ENCODE data around the gene CBX8. TPM values are rescaled to one million over a fixed set of nuclear protein-coding genes. Genes with fewer than 3 reads are reported as not detected.

Gene CBX8
- total RNA-seq, 1 experiment from 2014 or later, result 2.0 TPM

DNA sequence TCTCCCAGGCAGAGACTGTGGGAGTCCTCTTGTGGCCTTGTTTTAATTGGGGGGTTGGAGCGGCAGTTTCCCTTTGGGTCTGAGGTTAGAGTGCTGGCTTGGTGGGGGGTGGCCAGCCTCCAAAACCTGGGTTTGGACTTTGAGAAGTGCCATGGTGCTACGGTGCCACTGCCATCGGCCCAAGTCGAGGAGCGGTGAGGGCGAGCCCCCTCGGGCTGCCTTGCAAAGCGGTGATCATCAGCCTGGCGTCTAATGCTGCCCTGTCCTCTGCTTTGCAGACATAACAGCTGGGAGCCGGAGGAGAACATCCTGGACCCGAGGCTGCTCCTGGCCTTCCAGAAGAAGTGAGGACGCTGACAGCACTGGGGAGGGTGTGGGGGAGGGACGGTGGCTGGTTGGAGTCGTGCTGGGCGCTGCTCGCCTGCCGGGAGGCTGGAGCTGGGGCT is 17.8 kb downstream of the CBX8 start:
- Mint-ChIP-seq H3K4me3 (peak overlapping the region; percentile 91), H3K9me3 (no peaks in the 10 kb centered on the region), H3K36me3 (peaks cover 39% of the 10 kb centered on the region), H3K27me3 (ENCODE audit: low read depth) (peaks cover 12% of the 10 kb centered on the region), H3K27ac (peak overlapping the region; percentile 63; the same call in 1 of the 2 replicates), H3K4me1 (peaks cover 54% of the 10 kb centered on the region)
- TF ChIP-seq SMAD3 (CRISPR knock-in tag; IDR thresholded peaks at IDR 0.05; ENCODE audit: borderline replicate concordance) (0 out of 2 replicates have a peak, but pooled peaks have one; percentile 37), ZNF263 (CRISPR knock-in tag; IDR thresholded peaks at IDR 0.05; ENCODE audit: low read depth) (no peak)
- TF ChIP-seq, protein P1, sequence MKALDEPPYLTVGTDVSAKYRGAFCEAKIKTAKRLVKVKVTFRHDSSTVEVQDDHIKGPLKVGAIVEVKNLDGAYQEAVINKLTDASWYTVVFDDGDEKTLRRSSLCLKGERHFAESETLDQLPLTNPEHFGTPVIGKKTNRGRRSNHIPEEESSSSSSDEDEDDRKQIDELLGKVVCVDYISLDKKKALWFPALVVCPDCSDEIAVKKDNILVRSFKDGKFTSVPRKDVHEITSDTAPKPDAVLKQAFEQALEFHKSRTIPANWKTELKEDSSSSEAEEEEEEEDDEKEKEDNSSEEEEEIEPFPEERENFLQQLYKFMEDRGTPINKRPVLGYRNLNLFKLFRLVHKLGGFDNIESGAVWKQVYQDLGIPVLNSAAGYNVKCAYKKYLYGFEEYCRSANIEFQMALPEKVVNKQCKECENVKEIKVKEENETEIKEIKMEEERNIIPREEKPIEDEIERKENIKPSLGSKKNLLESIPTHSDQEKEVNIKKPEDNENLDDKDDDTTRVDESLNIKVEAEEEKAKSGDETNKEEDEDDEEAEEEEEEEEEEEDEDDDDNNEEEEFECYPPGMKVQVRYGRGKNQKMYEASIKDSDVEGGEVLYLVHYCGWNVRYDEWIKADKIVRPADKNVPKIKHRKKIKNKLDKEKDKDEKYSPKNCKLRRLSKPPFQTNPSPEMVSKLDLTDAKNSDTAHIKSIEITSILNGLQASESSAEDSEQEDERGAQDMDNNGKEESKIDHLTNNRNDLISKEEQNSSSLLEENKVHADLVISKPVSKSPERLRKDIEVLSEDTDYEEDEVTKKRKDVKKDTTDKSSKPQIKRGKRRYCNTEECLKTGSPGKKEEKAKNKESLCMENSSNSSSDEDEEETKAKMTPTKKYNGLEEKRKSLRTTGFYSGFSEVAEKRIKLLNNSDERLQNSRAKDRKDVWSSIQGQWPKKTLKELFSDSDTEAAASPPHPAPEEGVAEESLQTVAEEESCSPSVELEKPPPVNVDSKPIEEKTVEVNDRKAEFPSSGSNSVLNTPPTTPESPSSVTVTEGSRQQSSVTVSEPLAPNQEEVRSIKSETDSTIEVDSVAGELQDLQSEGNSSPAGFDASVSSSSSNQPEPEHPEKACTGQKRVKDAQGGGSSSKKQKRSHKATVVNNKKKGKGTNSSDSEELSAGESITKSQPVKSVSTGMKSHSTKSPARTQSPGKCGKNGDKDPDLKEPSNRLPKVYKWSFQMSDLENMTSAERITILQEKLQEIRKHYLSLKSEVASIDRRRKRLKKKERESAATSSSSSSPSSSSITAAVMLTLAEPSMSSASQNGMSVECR (CRISPR knock-in tag; IDR thresholded peaks at IDR 0.05; ENCODE audit: borderline replicate concordance), result no peak
- TF ChIP-seq, protein P2, sequence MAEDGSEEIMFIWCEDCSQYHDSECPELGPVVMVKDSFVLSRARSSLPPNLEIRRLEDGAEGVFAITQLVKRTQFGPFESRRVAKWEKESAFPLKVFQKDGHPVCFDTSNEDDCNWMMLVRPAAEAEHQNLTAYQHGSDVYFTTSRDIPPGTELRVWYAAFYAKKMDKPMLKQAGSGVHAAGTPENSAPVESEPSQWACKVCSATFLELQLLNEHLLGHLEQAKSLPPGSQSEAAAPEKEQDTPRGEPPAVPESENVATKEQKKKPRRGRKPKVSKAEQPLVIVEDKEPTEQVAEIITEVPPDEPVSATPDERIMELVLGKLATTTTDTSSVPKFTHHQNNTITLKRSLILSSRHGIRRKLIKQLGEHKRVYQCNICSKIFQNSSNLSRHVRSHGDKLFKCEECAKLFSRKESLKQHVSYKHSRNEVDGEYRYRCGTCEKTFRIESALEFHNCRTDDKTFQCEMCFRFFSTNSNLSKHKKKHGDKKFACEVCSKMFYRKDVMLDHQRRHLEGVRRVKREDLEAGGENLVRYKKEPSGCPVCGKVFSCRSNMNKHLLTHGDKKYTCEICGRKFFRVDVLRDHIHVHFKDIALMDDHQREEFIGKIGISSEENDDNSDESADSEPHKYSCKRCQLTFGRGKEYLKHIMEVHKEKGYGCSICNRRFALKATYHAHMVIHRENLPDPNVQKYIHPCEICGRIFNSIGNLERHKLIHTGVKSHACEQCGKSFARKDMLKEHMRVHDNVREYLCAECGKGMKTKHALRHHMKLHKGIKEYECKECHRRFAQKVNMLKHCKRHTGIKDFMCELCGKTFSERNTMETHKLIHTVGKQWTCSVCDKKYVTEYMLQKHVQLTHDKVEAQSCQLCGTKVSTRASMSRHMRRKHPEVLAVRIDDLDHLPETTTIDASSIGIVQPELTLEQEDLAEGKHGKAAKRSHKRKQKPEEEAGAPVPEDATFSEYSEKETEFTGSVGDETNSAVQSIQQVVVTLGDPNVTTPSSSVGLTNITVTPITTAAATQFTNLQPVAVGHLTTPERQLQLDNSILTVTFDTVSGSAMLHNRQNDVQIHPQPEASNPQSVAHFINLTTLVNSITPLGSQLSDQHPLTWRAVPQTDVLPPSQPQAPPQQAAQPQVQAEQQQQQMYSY (CRISPR knock-in tag; IDR thresholded peaks at IDR 0.05), result peak; percentile 3; the same call in 1 of the 2 replicates
- ChIA-PET POLR2A (interaction anchor here (1.0 to 1.1 kb wide), 3 partner anchors 8 to 59 kb away, joined by 3 read pairs; no protein-coding TSS in a partner anchor), CTCF (interaction anchor here (0.7 to 6.9 kb wide), 12 partner anchors 8 to 229 kb away, joined by 3 to 83 read pairs (median 5); partner anchors contain the start of genes CBX4 and CBX8)
- no peak for DNase-seq (ENCODE audit: low spot score)
- peak; percentile 4; the same call in 1 of the 2 replicates for ATAC-seq

DNA sequence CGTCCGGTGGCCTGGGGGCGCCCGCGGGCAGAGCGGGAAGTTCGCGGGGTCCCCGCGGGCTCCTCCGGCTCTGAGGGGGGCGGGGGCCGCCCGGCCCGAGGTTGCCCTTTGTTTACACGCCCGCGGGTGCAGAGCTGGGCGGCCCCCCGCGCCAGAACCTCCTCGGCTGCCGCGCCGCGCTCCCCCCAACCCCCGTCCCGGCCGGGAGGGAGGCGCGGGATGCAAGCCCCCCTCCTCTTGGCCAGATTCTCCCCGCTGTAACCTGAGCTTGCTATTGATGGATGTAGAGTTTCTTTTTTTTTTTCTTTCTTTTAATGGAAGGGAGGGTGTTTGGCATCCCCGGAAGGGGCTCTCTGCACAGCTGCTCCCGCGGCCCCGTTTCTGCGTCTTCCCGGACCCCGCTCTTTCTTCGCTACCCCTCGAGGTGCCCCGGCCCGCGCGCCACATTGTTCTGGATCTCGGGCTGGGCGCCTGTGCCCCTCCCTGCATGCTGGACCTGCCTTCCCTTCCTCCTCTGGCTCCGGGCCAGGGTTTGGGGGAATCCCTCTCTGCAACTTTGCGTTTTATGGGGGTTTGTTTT is 18.3 kb downstream of the CBX8 start:
- ATAC-seq, result peak; percentile 14
- H3K9me3 Mint-ChIP-seq, result no peaks in the 10 kb centered on the region
- H3K27ac Mint-ChIP-seq, result peak overlapping the region; percentile 63
- TF ChIP-seq ZNF121 (CRISPR knock-in tag; IDR thresholded peaks at IDR 0.05) (no peak), RELA (CRISPR knock-in tag; IDR thresholded peaks at IDR 0.05; ENCODE audit: borderline replicate concordance) (no peak), ZNF138 (CRISPR knock-in tag; conservative IDR thresholded peaks at IDR 0.05) (no peak), GTF2I (CRISPR knock-in tag; conservative IDR thresholded peaks at IDR 0.05) (no peak), HMGA2 (CRISPR knock-in tag; IDR thresholded peaks at IDR 0.05) (no peak), SOX15 (CRISPR knock-in tag; IDR thresholded peaks at IDR 0.05) (no peak), SMAD4 (CRISPR knock-in tag; IDR thresholded peaks at IDR 0.05) (no peak), NR1H2 (CRISPR knock-in tag; IDR thresholded peaks at IDR 0.05) (no peak), ZNF423 (CRISPR knock-in tag; IDR thresholded peaks at IDR 0.05) (no peak), ZNF232 (CRISPR knock-in tag; IDR thresholded peaks at IDR 0.05) (no peak), KAT7 (CRISPR knock-in tag; IDR thresholded peaks at IDR 0.05; ENCODE audit: borderline replicate concordance) (0 out of 2 replicates have a peak, but pooled peaks have one; percentile 45), JUN (CRISPR knock-in tag; IDR thresholded peaks at IDR 0.05) (no peak)
- TF ChIP-seq, protein P3, sequence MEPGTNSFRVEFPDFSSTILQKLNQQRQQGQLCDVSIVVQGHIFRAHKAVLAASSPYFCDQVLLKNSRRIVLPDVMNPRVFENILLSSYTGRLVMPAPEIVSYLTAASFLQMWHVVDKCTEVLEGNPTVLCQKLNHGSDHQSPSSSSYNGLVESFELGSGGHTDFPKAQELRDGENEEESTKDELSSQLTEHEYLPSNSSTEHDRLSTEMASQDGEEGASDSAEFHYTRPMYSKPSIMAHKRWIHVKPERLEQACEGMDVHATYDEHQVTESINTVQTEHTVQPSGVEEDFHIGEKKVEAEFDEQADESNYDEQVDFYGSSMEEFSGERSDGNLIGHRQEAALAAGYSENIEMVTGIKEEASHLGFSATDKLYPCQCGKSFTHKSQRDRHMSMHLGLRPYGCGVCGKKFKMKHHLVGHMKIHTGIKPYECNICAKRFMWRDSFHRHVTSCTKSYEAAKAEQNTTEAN (CRISPR knock-in tag; IDR thresholded peaks at IDR 0.05), result no peak
- TF ChIP-seq, protein P4, sequence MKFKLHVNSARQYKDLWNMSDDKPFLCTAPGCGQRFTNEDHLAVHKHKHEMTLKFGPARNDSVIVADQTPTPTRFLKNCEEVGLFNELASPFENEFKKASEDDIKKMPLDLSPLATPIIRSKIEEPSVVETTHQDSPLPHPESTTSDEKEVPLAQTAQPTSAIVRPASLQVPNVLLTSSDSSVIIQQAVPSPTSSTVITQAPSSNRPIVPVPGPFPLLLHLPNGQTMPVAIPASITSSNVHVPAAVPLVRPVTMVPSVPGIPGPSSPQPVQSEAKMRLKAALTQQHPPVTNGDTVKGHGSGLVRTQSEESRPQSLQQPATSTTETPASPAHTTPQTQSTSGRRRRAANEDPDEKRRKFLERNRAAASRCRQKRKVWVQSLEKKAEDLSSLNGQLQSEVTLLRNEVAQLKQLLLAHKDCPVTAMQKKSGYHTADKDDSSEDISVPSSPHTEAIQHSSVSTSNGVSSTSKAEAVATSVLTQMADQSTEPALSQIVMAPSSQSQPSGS (CRISPR knock-in tag; IDR thresholded peaks at IDR 0.05; ENCODE audit: borderline replicate concordance, low read depth), result no peak
- TF ChIP-seq, protein P5, sequence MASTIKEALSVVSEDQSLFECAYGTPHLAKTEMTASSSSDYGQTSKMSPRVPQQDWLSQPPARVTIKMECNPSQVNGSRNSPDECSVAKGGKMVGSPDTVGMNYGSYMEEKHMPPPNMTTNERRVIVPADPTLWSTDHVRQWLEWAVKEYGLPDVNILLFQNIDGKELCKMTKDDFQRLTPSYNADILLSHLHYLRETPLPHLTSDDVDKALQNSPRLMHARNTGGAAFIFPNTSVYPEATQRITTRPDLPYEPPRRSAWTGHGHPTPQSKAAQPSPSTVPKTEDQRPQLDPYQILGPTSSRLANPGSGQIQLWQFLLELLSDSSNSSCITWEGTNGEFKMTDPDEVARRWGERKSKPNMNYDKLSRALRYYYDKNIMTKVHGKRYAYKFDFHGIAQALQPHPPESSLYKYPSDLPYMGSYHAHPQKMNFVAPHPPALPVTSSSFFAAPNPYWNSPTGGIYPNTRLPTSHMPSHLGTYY (CRISPR knock-in tag; IDR thresholded peaks at IDR 0.05), result no peak

More for the DNA sequence above, 18.3 kb downstream of the CBX8 start:
- Mint-ChIP-seq H3K4me3 (peak overlapping the region; percentile 91), H3K36me3 (peaks cover 37% of the 10 kb centered on the region), H3K4me1 (peaks cover 54% of the 10 kb centered on the region), H3K27me3 (ENCODE audit: low read depth) (peaks cover 12% of the 10 kb centered on the region)
- DNase-seq (ENCODE audit: low spot score), result peak; percentile 64
- ChIA-PET POLR2A (interaction anchor here (1.0 to 1.1 kb wide), 4 partner anchors 9 to 60 kb away, joined by 3 read pairs; partner anchors contain the start of gene CBX8), CTCF (interaction anchor here (0.6 to 6.9 kb wide), 15 partner anchors 9 to 714 kb away, joined by 3 to 83 read pairs (median 4); partner anchors contain the start of genes CBX4 and CBX8)

All from WTC11 (cell line).